ENCODE data around the gene CDH2. TPM values are rescaled to one million over a fixed set of nuclear protein-coding genes. Genes with fewer than 3 reads are reported as not detected.

Gene CDH2
- total and polyA plus RNA-seq, 4 donors: 14.2 to 49.5 (median 26.4) TPM

DNA sequence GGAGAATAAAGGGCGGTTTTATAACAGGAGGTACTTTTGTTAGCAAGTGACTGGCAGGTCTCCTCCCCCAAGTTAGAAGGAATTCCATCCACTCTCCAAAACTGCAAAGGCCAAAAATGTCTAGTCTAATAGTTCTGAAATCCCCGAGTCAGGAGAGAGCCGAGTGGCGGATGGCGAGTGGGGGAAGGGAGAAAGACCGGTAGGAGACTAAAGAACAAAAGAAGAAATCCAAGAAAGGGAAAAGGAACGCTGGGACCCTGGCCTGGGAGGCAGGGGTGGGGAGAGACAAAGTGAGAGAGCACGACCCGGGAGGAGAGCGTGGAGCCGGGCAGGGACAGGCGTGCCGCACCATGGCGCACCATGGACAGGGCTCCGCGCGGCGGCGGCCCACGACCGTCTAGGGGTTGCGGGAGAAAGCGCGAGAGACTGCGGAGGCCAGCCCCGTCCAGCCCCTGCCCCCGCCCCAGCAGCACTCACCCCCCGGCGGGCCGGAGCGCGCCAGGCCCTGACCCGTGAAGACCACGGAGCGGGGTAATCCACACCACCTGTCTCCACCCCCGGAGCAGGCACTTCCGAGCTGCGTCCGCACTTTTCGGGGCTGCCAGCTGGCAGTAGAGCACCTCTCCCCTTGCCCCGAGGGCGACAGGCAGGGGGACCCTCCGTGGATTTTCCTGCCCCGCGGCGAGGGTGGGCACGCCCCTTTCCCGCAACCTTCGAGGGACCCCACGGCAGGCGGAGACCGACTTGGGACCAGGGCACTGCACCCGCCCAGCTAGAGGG is 1.6 kb downstream of the CDH2 start:
- TF ChIP-seq RXRA (IDR thresholded peaks at IDR 0.05): no peak
- no peak for TF ChIP-seq NR2F2 (IDR thresholded peaks at IDR 0.05)
- TF ChIP-seq, protein P1, sequence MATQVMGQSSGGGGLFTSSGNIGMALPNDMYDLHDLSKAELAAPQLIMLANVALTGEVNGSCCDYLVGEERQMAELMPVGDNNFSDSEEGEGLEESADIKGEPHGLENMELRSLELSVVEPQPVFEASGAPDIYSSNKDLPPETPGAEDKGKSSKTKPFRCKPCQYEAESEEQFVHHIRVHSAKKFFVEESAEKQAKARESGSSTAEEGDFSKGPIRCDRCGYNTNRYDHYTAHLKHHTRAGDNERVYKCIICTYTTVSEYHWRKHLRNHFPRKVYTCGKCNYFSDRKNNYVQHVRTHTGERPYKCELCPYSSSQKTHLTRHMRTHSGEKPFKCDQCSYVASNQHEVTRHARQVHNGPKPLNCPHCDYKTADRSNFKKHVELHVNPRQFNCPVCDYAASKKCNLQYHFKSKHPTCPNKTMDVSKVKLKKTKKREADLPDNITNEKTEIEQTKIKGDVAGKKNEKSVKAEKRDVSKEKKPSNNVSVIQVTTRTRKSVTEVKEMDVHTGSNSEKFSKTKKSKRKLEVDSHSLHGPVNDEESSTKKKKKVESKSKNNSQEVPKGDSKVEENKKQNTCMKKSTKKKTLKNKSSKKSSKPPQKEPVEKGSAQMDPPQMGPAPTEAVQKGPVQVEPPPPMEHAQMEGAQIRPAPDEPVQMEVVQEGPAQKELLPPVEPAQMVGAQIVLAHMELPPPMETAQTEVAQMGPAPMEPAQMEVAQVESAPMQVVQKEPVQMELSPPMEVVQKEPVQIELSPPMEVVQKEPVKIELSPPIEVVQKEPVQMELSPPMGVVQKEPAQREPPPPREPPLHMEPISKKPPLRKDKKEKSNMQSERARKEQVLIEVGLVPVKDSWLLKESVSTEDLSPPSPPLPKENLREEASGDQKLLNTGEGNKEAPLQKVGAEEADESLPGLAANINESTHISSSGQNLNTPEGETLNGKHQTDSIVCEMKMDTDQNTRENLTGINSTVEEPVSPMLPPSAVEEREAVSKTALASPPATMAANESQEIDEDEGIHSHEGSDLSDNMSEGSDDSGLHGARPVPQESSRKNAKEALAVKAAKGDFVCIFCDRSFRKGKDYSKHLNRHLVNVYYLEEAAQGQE (IDR thresholded peaks at IDR 0.05): peak; percentile 96
- peak in 1 of 2 donors; percentile 16 for TF ChIP-seq RAD21 (IDR thresholded peaks at IDR 0.05)
- TF ChIP-seq, protein P2, sequence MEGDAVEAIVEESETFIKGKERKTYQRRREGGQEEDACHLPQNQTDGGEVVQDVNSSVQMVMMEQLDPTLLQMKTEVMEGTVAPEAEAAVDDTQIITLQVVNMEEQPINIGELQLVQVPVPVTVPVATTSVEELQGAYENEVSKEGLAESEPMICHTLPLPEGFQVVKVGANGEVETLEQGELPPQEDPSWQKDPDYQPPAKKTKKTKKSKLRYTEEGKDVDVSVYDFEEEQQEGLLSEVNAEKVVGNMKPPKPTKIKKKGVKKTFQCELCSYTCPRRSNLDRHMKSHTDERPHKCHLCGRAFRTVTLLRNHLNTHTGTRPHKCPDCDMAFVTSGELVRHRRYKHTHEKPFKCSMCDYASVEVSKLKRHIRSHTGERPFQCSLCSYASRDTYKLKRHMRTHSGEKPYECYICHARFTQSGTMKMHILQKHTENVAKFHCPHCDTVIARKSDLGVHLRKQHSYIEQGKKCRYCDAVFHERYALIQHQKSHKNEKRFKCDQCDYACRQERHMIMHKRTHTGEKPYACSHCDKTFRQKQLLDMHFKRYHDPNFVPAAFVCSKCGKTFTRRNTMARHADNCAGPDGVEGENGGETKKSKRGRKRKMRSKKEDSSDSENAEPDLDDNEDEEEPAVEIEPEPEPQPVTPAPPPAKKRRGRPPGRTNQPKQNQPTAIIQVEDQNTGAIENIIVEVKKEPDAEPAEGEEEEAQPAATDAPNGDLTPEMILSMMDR (IDR thresholded peaks at IDR 0.05; ENCODE audit: low read depth, low read length, missing input control): no peak
- DNase-seq (ENCODE audit: low spot score): peak; percentile 45
- Histone ChIP-seq H3K27me3 (ENCODE audit: control insufficient read depth in 4 of 4, insufficient read depth in 4 of 4, low read length in 3 of 4) (no peaks in the 10 kb centered on the region), H3K9me3 (ENCODE audit: control insufficient read depth in 4 of 4, low read length in 3 of 4) (no peaks in the 10 kb centered on the region), H3K36me3 (ENCODE audit: control insufficient read depth in 4 of 4, insufficient read depth in 3 of 4, low read depth in 1 of 4, low read length in 3 of 4) (no peaks in the 10 kb centered on the region), H3K4me3 (ENCODE audit: low read depth in 1 of 3, low read length in 3 of 3) (peak overlapping the region; percentile 80 to 98 (median 96)), H3K4me1 (ENCODE audit: control insufficient read depth in 4 of 4, insufficient read depth in 4 of 4, low read length in 3 of 4) (peaks cover 2 to 29% (median 19%) of the 10 kb centered on the region in 4 donors), H3K27ac (ENCODE audit: low read depth in 1 of 2, low read length in 2 of 2) (peak overlapping the region; percentile 85 to 92), H3K9ac (ENCODE audit: low read depth in 1 of 2, low read length in 2 of 2) (peak overlapping the region; percentile 13 to 64)
- 2% methylated on average over 53 of the region's 53 CpGs for WGBS

DNA sequence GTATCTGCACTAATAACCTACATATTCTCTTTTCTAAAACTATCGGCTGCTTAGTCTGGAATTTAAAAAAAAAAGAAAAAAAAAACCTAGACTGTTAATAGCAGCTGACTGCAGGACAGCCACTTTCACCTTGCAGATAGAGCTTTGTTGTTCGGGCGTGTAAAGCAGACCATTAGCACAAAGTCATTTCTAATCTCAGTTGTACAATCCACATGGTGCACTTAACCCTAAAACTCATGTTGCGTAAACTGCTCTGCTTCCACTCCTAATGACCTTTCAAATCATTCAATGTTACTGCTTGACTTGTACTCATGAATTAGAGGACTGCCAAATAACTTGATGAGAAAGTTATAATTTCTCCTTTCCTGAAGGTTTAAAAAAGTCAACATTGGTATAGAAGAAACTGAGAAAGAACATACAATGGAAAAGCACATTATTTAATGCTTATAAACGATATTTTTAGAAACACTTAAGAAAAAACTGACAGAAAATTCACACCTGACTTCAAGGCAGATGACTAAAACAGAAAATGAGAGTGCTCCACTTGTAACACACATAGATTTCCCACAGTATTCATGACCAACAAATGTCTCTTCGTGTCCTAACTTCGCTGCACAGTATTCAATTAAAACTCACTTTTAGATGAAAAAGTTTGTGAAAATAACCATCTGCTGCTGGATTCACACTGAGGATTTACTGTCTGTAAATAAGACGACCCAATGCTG is 2.6 kb downstream of the CDH2 start:
- Histone ChIP-seq H3K36me3 (ENCODE audit: control insufficient read depth in 4 of 4, insufficient read depth in 3 of 4, low read depth in 1 of 4, low read length in 3 of 4) (no peaks in the 10 kb centered on the region), H3K4me1 (ENCODE audit: control insufficient read depth in 4 of 4, insufficient read depth in 4 of 4, low read length in 3 of 4) (peaks cover 3 to 37% (median 24%) of the 10 kb centered on the region in 4 donors), H3K27ac (ENCODE audit: low read depth in 1 of 2, low read length in 2 of 2) (peak overlapping the region; percentile 85 to 92), H3K9ac (ENCODE audit: low read depth in 1 of 2, low read length in 2 of 2) (peak overlapping the region; percentile 13 to 73), H3K27me3 (ENCODE audit: control insufficient read depth in 4 of 4, insufficient read depth in 4 of 4, low read length in 3 of 4) (no peaks in the 10 kb centered on the region), H3K4me3 (ENCODE audit: low read depth in 1 of 3, low read length in 3 of 3) (peak overlapping the region; percentile 53 to 98 (median 96)), H3K9me3 (ENCODE audit: control insufficient read depth in 4 of 4, low read length in 3 of 4) (no peaks in the 10 kb centered on the region)
- DNase-seq (ENCODE audit: low spot score): no peak
- WGBS: 36% methylated on average over 8 of the region's 8 CpGs
- TF ChIP-seq HNF4G (IDR thresholded peaks at IDR 0.05) (peak; percentile 18), SP1 (IDR thresholded peaks at IDR 0.05) (peak; percentile 30), HNF4A (conservative IDR thresholded peaks at IDR 0.05) (peak; percentile 59 to 74), FOXA1 (IDR thresholded peaks at IDR 0.05) (no peak), YY1 (IDR thresholded peaks at IDR 0.05) (peak; percentile 64), RXRA (IDR thresholded peaks at IDR 0.05) (peak; percentile 67 to 75), NR2F2 (IDR thresholded peaks at IDR 0.05) (no peak), RAD21 (IDR thresholded peaks at IDR 0.05) (peak; percentile 17 to 50), FOXA2 (IDR thresholded peaks at IDR 0.05) (no peak), GABPA (IDR thresholded peaks at IDR 0.05 in 1 of 2, conservative IDR thresholded peaks at IDR 0.05 in 1 of 2) (no peak), EGR1 (IDR thresholded peaks at IDR 0.05; ENCODE audit: low read depth in 2 of 2) (no peak), TAF1 (conservative IDR thresholded peaks at IDR 0.05) (peak; percentile 65)
- TF ChIP-seq, protein P3, sequence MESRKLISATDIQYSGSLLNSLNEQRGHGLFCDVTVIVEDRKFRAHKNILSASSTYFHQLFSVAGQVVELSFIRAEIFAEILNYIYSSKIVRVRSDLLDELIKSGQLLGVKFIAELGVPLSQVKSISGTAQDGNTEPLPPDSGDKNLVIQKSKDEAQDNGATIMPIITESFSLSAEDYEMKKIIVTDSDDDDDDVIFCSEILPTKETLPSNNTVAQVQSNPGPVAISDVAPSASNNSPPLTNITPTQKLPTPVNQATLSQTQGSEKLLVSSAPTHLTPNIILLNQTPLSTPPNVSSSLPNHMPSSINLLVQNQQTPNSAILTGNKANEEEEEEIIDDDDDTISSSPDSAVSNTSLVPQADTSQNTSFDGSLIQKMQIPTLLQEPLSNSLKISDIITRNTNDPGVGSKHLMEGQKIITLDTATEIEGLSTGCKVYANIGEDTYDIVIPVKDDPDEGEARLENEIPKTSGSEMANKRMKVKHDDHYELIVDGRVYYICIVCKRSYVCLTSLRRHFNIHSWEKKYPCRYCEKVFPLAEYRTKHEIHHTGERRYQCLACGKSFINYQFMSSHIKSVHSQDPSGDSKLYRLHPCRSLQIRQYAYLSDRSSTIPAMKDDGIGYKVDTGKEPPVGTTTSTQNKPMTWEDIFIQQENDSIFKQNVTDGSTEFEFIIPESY (IDR thresholded peaks at IDR 0.05): peak; percentile 37
- TF ChIP-seq, protein P4, sequence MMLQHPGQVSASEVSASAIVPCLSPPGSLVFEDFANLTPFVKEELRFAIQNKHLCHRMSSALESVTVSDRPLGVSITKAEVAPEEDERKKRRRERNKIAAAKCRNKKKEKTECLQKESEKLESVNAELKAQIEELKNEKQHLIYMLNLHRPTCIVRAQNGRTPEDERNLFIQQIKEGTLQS (IDR thresholded peaks at IDR 0.05): no peak
- TF ChIP-seq, protein P1 (IDR thresholded peaks at IDR 0.05): peak; percentile 62
- TF ChIP-seq, protein P5, sequence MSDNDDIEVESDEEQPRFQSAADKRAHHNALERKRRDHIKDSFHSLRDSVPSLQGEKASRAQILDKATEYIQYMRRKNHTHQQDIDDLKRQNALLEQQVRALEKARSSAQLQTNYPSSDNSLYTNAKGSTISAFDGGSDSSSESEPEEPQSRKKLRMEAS (IDR thresholded peaks at IDR 0.05): peak; percentile 71
